GM12878 (cell line): Measurements from ENCODE around the gene NLRC3.

Source experiments
- CBFB ChIP-seq: IDR thresholded peaks from 2 replicates; pipeline ENCODE4 v1.6.1; 2016; ENCODE audit warnings: antibody characterized with exemption, low read depth
- CEBPB ChIP-seq, 2 experiments: fragments of 150-350 bp in 1 of 2; IDR thresholded peaks; 2 replicates each; pipeline ENCODE4 v1.6.1; 2012 to 2014; ENCODE audit warnings: low read depth in 2 of 2, low read length in 2 of 2, borderline replicate concordance in 1 of 2, inconsistent platforms in 1 of 2
- CHD2 ChIP-seq: IDR thresholded peaks from 2 replicates; pipeline ENCODE4 v1.6.1; 2011; ENCODE audit warnings: low read depth, low read length, improper control_type of control experiment, borderline replicate concordance
- CTCF ChIP-seq, 3 experiments: IDR thresholded peaks in 2 of 3; conservative IDR thresholded peaks in 1 of 3; 2 replicates each; pipeline ENCODE4 v1.5.1; 2011; ENCODE audit warnings: low read depth in 3 of 3, low read length in 3 of 3, mild to moderate bottlenecking in 3 of 3, control low read depth in 2 of 3, moderate library complexity in 2 of 3, inconsistent platforms in 1 of 3, mixed read lengths in 1 of 3; ENCODE audit not compliant: control insufficient read depth in 2 of 3, insufficient read depth in 1 of 3; ENCODE audit errors: extremely low read depth in 1 of 3
- CUX1 ChIP-seq: IDR thresholded peaks from 2 replicates; pipeline ENCODE4 v1.6.1; 2012; ENCODE audit warnings: improper control_type of control experiment, low read depth, low read length; ENCODE audit not compliant: insufficient replicate concordance
- EZH2 ChIP-seq: IDR thresholded peaks from 2 replicates; pipeline ENCODE4 v1.6.1; 2012; ENCODE audit warnings: low read depth, mild to moderate bottlenecking, control low read depth, inconsistent platforms, low read length, borderline replicate concordance; ENCODE audit not compliant: control insufficient read depth
- POLR2AphosphoS5 ChIP-seq: IDR thresholded peaks from 2 replicates; pipeline ENCODE4 v1.6.1; 2011; ENCODE audit warnings: mild to moderate bottlenecking, low read length, inconsistent platforms
- RFX5 ChIP-seq: IDR thresholded peaks from 2 replicates; pipeline ENCODE4 v1.6.1; 2011; ENCODE audit warnings: low read depth, low read length, improper control_type of control experiment
- USF2 ChIP-seq: IDR thresholded peaks from 2 replicates; pipeline ENCODE4 v1.6.1; 2011; ENCODE audit warnings: low read depth, low read length, improper control_type of control experiment, borderline replicate concordance
- YY1 ChIP-seq: IDR thresholded peaks from 2 replicates; pipeline ENCODE4 v1.6.1; 2011; ENCODE audit warnings: low read depth, mild to moderate bottlenecking, low read length
- ZNF274 ChIP-seq: IDR thresholded peaks from one replicate; pipeline ENCODE4 v1.8.0; 2011; ENCODE audit not compliant: insufficient read length, insufficient read depth

GRCh38 chr16:3596101-3596861 lies 19.1 kb upstream of the NLRC3 start:
- TF ChIP-seq EZH2 (no peak), ZNF274 (no peak), CUX1 (no peak), CHD2 (no peak), CTCF (IDR thresholded peaks at IDR 0.05 in 2 of 3, conservative IDR thresholded peaks at IDR 0.05 in 1 of 3; ENCODE audit: control insufficient read depth in 2 of 3, extremely low read depth in 1 of 3, insufficient read depth in 1 of 3, low read depth in 3 of 3, low read length in 3 of 3) (no peak), CEBPB (IDR thresholded peaks at IDR 0.05; ENCODE audit: borderline replicate concordance in 1 of 2, low read depth in 2 of 2, low read length in 2 of 2) (no peak), USF2 (no peak), POLR2AphosphoS5 (no peak), RFX5 (no peak), CBFB (no peak), YY1 (no peak)
